ENCODE results near the gene IL1RN. TPM values are rescaled to one million over a fixed set of nuclear protein-coding genes. Genes with fewer than 3 reads are reported as not detected.

The IL1RN gene
- total and polyA plus RNA-seq, 2 of the 13 experiments (the other 11 are each of a cell fraction or from before 2014, with no cell fraction given) = 21.2 to 101 TPM

DNA sequence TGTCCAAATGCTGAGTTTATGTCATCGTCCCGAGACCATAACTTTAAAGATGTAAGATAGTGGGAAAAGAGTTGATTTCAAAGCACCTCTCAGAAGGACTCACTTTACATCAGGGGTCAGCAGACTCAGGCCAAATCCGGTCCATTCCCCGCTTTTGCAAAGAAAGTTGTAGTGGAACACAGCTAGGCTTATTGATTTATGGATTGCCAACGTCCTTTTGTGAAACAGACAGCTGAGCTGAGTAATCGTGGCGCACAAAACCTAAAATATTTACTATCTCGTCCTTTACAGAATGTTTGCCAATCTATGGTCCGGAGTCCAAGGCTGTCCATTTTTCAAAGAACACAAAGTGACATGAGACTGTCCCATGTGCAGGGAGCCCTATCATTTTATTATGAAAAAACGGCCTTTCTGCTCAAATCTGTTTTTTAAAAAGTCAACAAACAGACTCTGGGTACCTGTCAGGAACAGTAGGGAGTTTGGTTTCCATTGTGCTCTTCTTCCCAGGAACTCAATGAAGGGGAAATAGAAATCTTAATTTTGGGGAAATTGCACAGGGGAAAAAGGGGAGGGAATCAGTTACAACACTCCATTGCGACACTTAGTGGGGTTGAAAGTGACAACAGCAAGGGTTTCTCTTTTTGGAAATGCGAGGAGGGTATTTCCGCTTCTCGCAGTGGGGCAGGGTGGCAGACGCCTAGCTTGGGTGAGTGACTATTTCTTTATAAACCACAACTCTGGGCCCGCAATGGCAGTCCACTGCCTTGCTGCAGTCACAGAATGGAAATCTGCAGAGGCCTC is at the start of gene IL1RN (continued):
- TF ChIP-seq ZEB1 (IDR thresholded peaks at IDR 0.05; ENCODE audit: insufficient replicate concordance, low read depth) (peak; percentile 41), ZSCAN22 (CRISPR knock-in tag; IDR thresholded peaks at IDR 0.05) (no peak), POLR2AphosphoS5 (IDR thresholded peaks at IDR 0.05; ENCODE audit: low read depth, low read length) (peak; percentile 61; the same call in 1 of the 2 replicates), HOXA3 (CRISPR knock-in tag; IDR thresholded peaks at IDR 0.05) (peak; percentile 88), CBX1 (IDR thresholded peaks at IDR 0.05; ENCODE audit: low read depth) (peak; percentile 21), ZNF883 (CRISPR knock-in tag; IDR thresholded peaks at IDR 0.05; ENCODE audit: not compliant biosample characterization) (no peak), REL (CRISPR knock-in tag; conservative IDR thresholded peaks at IDR 0.05) (no peak), PHF20 (CRISPR knock-in tag; IDR thresholded peaks at IDR 0.05) (0 out of 2 replicates have a peak, but pooled peaks have one; percentile 18), NFE2L2 (IDR thresholded peaks at IDR 0.05; ENCODE audit: low read length) (no peak), ZNF12 (CRISPR knock-in tag; IDR thresholded peaks at IDR 0.05) (0 out of 2 replicates have a peak, but pooled peaks have one; percentile 15), ZNF737 (CRISPR knock-in tag; IDR thresholded peaks at IDR 0.05; ENCODE audit: borderline replicate concordance) (no peak), ZNF510 (CRISPR knock-in tag; IDR thresholded peaks at IDR 0.05; ENCODE audit: low read depth) (0 out of 2 replicates have a peak, but pooled peaks have one; percentile 17), ZNF335 (CRISPR knock-in tag; IDR thresholded peaks at IDR 0.05) (no peak; the same call in 1 of the 2 replicates), POGZ (CRISPR knock-in tag; IDR thresholded peaks at IDR 0.05) (peak; percentile 94)
- TF ChIP-seq, protein P1, sequence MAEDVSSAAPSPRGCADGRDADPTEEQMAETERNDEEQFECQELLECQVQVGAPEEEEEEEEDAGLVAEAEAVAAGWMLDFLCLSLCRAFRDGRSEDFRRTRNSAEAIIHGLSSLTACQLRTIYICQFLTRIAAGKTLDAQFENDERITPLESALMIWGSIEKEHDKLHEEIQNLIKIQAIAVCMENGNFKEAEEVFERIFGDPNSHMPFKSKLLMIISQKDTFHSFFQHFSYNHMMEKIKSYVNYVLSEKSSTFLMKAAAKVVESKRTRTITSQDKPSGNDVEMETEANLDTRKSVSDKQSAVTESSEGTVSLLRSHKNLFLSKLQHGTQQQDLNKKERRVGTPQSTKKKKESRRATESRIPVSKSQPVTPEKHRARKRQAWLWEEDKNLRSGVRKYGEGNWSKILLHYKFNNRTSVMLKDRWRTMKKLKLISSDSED (CRISPR knock-in tag; IDR thresholded peaks at IDR 0.05) = no peak
- TF ChIP-seq, protein P2, sequence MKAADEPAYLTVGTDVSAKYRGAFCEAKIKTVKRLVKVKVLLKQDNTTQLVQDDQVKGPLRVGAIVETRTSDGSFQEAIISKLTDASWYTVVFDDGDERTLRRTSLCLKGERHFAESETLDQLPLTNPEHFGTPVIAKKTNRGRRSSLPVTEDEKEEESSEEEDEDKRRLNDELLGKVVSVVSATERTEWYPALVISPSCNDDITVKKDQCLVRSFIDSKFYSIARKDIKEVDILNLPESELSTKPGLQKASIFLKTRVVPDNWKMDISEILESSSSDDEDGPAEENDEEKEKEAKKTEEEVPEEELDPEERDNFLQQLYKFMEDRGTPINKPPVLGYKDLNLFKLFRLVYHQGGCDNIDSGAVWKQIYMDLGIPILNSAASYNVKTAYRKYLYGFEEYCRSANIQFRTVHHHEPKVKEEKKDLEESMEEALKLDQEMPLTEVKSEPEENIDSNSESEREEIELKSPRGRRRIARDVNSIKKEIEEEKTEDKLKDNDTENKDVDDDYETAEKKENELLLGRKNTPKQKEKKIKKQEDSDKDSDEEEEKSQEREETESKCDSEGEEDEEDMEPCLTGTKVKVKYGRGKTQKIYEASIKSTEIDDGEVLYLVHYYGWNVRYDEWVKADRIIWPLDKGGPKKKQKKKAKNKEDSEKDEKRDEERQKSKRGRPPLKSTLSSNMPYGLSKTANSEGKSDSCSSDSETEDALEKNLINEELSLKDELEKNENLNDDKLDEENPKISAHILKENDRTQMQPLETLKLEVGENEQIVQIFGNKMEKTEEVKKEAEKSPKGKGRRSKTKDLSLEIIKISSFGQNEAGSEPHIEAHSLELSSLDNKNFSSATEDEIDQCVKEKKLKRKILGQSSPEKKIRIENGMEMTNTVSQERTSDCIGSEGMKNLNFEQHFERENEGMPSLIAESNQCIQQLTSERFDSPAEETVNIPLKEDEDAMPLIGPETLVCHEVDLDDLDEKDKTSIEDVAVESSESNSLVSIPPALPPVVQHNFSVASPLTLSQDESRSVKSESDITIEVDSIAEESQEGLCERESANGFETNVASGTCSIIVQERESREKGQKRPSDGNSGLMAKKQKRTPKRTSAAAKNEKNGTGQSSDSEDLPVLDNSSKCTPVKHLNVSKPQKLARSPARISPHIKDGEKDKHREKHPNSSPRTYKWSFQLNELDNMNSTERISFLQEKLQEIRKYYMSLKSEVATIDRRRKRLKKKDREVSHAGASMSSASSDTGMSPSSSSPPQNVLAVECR (CRISPR knock-in tag; IDR thresholded peaks at IDR 0.05; ENCODE audit: borderline replicate concordance) = peak; percentile 68; the same call in 1 of the 2 replicates
- TF ChIP-seq, protein P3, sequence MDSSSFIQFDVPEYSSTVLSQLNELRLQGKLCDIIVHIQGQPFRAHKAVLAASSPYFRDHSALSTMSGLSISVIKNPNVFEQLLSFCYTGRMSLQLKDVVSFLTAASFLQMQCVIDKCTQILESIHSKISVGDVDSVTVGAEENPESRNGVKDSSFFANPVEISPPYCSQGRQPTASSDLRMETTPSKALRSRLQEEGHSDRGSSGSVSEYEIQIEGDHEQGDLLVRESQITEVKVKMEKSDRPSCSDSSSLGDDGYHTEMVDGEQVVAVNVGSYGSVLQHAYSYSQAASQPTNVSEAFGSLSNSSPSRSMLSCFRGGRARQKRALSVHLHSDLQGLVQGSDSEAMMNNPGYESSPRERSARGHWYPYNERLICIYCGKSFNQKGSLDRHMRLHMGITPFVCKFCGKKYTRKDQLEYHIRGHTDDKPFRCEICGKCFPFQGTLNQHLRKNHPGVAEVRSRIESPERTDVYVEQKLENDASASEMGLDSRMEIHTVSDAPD (CRISPR knock-in tag; IDR thresholded peaks at IDR 0.05) = no peak
- TF ChIP-seq, protein P4, sequence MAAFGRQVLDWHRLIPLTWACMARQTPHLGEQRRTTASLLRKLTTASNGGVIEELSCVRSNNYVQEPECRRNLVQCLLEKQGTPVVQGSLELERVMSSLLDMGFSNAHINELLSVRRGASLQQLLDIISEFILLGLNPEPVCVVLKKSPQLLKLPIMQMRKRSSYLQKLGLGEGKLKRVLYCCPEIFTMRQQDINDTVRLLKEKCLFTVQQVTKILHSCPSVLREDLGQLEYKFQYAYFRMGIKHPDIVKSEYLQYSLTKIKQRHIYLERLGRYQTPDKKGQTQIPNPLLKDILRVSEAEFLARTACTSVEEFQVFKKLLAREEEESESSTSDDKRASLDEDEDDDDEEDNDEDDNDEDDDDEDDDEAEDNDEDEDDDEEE (CRISPR knock-in tag; IDR thresholded peaks at IDR 0.05) = no peak
- TF ChIP-seq, protein P5, sequence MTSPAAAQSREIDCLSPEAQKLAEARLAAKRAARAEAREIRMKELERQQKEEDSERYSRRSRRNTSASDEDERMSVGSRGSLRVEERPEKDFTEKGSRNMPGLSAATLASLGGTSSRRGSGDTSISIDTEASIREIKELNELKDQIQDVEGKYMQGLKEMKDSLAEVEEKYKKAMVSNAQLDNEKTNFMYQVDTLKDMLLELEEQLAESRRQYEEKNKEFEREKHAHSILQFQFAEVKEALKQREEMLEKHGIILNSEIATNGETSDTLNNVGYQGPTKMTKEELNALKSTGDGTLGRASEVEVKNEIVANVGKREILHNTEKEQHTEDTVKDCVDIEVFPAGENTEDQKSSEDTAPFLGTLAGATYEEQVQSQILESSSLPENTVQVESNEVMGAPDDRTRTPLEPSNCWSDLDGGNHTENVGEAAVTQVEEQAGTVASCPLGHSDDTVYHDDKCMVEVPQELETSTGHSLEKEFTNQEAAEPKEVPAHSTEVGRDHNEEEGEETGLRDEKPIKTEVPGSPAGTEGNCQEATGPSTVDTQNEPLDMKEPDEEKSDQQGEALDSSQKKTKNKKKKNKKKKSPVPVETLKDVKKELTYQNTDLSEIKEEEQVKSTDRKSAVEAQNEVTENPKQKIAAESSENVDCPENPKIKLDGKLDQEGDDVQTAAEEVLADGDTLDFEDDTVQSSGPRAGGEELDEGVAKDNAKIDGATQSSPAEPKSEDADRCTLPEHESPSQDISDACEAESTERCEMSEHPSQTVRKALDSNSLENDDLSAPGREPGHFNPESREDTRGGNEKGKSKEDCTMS (CRISPR knock-in tag; conservative IDR thresholded peaks at IDR 0.05) = no peak
